ENCODE results near the gene PRDX4. TPM values are rescaled to one million over a fixed set of nuclear protein-coding genes. Genes with fewer than 3 reads are reported as not detected.
"Not testable (repeated sequence)": the region's sequence is repeated elsewhere in the genome, so short reads cannot be mapped to it uniquely, and the experiment has no call there.

Gene PRDX4
- total RNA-seq, 2 donors from 2014 or later: 87.8 to 91.9 TPM

GRCh38 chrX:23666282-23666681 lies 1.0 kb upstream of the PRDX4 start:
- intact Hi-C loops (cut with DNase I): no loop called here
- no peak for DNase-seq (ENCODE audit: low spot score)

GRCh38 chrX:23668335-23668734 lies 1.0 kb downstream of the PRDX4 start:
- intact Hi-C loops (cut with DNase I): no loop called here
- DNase-seq (ENCODE audit: low spot score): no peak

GRCh38 chrX:23670528-23670927 lies 3.2 kb downstream of the PRDX4 start:
- intact Hi-C loops (cut with DNase I): no loop called here
- no peak for DNase-seq (ENCODE audit: low spot score)

- no peak for DNase-seq (ENCODE audit: low spot score)
- intact Hi-C loops (cut with DNase I): no loop called here
These were observed 5.8 kb downstream of the PRDX4 start for GRCh38 chrX:23673108-23673507.

- DNase-seq (ENCODE audit: low spot score); intact Hi-C loops (cut with DNase I): not testable (repeated sequence)
These were observed 9.2 kb downstream of the PRDX4 start for GRCh38 chrX:23676486-23676885.

- intact Hi-C loops (cut with DNase I): loop anchor here in 1 of 2 donors (10.0 kb wide), 1 partner anchor 213 kb away; the partner anchor contains the start of genes APOO and CXorf58
- DNase-seq (ENCODE audit: low spot score): no peak
These were observed 24.9 kb downstream of the PRDX4 start for GRCh38 chrX:23692166-23692565.

- intact Hi-C loops (cut with DNase I): loop anchor here (5.0 to 10.0 kb wide), 2 partner anchors 208 to 210 kb away; partner anchors contain the start of genes APOO (in 1 of the 2) and CXorf58 (in 1 of the 2)
- DNase-seq (ENCODE audit: low spot score): no peak
These were observed 27.3 kb downstream of the PRDX4 start for GRCh38 chrX:23694606-23695005.

- no peak for DNase-seq (ENCODE audit: low spot score)
- intact Hi-C loops (cut with DNase I): loop anchor here (5.0 to 10.0 kb wide), 2 partner anchors 203 to 205 kb away; partner anchors contain the start of genes APOO (in 1 of the 2) and CXorf58 (in 1 of the 2)
These were observed 32.4 kb downstream of the PRDX4 start for GRCh38 chrX:23699636-23700194.

GRCh38 chrX:23704673-23705206 lies 37.4 kb downstream of the PRDX4 start:
- no peak for DNase-seq (ENCODE audit: low spot score)
- intact Hi-C loops (cut with DNase I): no loop called here

GRCh38 chrX:23705235-23705634 lies 37.9 kb downstream of the PRDX4 start:
- DNase-seq (ENCODE audit: low spot score): no peak
- intact Hi-C loops (cut with DNase I): no loop called here

- no peak for DNase-seq (ENCODE audit: low spot score)
- intact Hi-C loops (cut with DNase I): no loop called here
These were observed 52.9 kb downstream of the PRDX4 start for GRCh38 chrX:23720117-23720677.

GRCh38 chrX:23726191-23726590 lies 58.9 kb downstream of the PRDX4 start:
- peak; percentile 36 for DNase-seq (ENCODE audit: low spot score)
- intact Hi-C loops (cut with DNase I): no loop called here

- peak; percentile 17 for DNase-seq (ENCODE audit: low spot score)
- intact Hi-C loops (cut with DNase I): no loop called here
These were observed 59.9 kb downstream of the PRDX4 start for GRCh38 chrX:23727206-23727605.

GRCh38 chrX:23729214-23729613 lies 61.9 kb downstream of the PRDX4 start:
- intact Hi-C loops (cut with DNase I): no loop called here

GRCh38 chrX:23731951-23732350 lies 64.7 kb downstream of the PRDX4 start:
- intact Hi-C loops (cut with DNase I): no loop called here
- no peak for DNase-seq (ENCODE audit: low spot score)

More at GRCh38 chrX:23729214-23729613, 61.9 kb downstream of the PRDX4 start:
- DNase-seq (ENCODE audit: low spot score): no peak

GRCh38 chrX:23732704-23733103 lies 65.4 kb downstream of the PRDX4 start:
- no peak for DNase-seq (ENCODE audit: low spot score)
- intact Hi-C loops (cut with DNase I): no loop called here

Other genes starting within 250 kb of the PRDX4 start
- gene ACOT9, start 75.8 kb downstream of the PRDX4 start, total RNA-seq: 10 to 100 TPM; 45.3 to 53.5 TPM
- gene SAT1, start 115.7 kb downstream of the PRDX4 start, total RNA-seq: 100 to 1,000 TPM; 154 to 192 TPM
- 10 to 100 TPM; 13.7 to 13.9 TPM for gene APOO, start 240.4 kb downstream of the PRDX4 start, total RNA-seq
- under 1 TPM in 1 of 2 donors, not detected in 1; 0.24 TPM for gene CXorf58, start 240.5 kb downstream of the PRDX4 start, total RNA-seq

All from posterior vena cava (tissue), 2 donors.